ENCODE data around the gene DNAH8.

Gene DNAH8

DNA sequence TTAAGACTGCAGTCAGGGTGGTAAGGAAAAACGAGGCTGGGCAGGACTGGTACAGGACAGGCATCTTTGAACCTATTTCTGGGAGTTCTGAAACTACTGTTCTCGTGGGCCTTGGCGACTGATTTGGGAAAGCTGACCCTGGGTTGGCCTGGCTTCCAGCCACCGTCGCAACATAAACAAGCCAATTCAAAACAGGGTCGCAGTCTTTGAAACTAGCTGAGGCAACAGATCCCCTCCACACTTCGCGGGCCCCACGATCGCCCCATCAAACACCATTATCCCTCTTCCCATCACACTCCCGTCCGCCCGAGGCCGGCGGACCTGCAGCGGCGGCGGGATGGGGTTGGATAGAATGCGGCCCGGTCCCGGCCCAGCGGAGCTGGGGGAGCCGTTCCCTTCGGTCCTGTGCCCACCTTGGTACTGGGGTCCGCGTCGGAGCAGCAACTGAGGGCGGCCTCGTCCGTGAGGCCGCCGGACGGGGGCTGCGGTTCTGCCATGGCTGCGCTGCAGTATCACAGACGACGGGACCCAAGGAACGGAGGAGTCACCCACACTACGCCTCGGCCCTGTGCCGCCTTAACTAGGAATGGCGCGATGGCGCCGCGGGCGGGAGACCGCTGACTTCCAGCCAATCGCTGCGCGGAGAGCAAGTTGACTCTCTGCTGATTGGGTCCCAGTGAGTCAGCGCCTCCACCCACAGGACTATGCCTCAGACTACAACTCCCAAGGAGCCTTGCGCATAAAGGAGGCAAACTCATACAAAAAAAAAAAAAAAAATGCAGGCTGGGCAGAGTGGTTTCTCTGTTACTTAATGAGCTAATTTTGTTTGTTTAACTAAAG is 12.3 kb upstream of the DNAH8 start, which contains the start of gene GLO1:
TSS of gene GLO1 (minus strand) at position 588 of the 840 bp plus-strand sequence. CDS start at position 497, 91 bp downstream.
- Histone ChIP-seq H3K9me2 (replicated peaks; ENCODE audit: control insufficient read depth, low read length) (no peaks in the 10 kb centered on the region), H3F3A (ENCODE audit: control insufficient read depth, insufficient read depth) (no peaks in the 10 kb centered on the region), H3K4me1 (ENCODE audit: control insufficient read depth, low read length) (peaks cover 18% of the 10 kb centered on the region), H4K20me1 (ENCODE audit: control insufficient read depth, insufficient read depth, low read depth, low read length) (0 out of 2 replicates have a peak, but pooled peaks cover 3% of the 10 kb centered on the region), H3K4me2 (ENCODE audit: low read length) (peak within 1 kb of the TSS; percentile 92), H3K4me3 (ENCODE audit: low read length) (peak within 1 kb of the TSS; percentile 97), H3K36me3 (ENCODE audit: control insufficient read depth, low read length) (peaks cover 30% of the 10 kb centered on the region), H3K27me3 (ENCODE audit: control insufficient read depth, low read length) (no peaks in the 10 kb centered on the region), H3K27ac (ENCODE audit: low read depth, low read length) (peak within 1 kb of the TSS; percentile 45), H3K9me3 (ENCODE audit: control insufficient read depth, insufficient read depth, low read length) (peaks cover 9% of the 10 kb centered on the region), H3K79me2 (ENCODE audit: control insufficient read depth, low read length) (peaks cover 50% of the 10 kb centered on the region)
- TF ChIP-seq EZH2phosphoT487 (IDR thresholded peaks at IDR 0.05; ENCODE audit: borderline replicate concordance, low read length), result no peak
- TF ChIP-seq, protein P1, sequence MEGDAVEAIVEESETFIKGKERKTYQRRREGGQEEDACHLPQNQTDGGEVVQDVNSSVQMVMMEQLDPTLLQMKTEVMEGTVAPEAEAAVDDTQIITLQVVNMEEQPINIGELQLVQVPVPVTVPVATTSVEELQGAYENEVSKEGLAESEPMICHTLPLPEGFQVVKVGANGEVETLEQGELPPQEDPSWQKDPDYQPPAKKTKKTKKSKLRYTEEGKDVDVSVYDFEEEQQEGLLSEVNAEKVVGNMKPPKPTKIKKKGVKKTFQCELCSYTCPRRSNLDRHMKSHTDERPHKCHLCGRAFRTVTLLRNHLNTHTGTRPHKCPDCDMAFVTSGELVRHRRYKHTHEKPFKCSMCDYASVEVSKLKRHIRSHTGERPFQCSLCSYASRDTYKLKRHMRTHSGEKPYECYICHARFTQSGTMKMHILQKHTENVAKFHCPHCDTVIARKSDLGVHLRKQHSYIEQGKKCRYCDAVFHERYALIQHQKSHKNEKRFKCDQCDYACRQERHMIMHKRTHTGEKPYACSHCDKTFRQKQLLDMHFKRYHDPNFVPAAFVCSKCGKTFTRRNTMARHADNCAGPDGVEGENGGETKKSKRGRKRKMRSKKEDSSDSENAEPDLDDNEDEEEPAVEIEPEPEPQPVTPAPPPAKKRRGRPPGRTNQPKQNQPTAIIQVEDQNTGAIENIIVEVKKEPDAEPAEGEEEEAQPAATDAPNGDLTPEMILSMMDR (IDR thresholded peaks at IDR 0.05; ENCODE audit: low read depth, low read length, poor library complexity, severe bottlenecking), result no peak

DNA sequence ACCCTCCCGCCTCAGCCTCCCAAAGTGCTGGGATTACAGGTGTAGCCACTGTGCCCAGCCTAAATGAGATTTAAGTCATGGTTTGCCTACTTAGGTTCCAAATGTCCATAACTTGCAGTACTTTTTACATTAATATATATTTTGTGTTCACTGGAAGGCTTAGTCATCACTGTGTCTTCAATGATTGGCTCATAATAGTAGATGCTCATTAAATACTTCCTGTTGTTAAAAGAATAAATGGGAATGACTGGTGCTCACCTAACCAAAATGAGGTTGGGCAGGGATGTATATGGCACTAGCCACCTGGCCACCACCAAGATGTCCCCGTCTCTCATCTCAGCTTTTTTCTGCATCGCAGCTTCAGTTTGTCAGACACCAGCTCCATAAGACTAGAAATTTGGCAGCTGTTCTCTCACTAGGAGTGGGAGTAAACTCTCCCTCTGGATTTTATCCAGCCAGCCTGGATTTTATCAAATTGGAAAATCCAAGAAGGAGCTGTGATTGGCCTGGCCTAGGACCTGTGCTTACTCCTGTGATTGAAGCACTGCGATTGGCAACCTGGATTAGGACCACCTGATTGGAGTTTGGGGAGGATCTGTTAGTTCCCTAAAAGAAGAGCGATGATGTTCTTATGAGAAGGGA is 11.0 kb upstream of the DNAH8 start:
- H3K4me1 ChIP-seq (ENCODE audit: control insufficient read depth, low read length), result peaks cover 18% of the 10 kb centered on the region
- peaks cover 27% of the 10 kb centered on the region for H3K36me3 ChIP-seq (ENCODE audit: control insufficient read depth, low read length)
- no peak overlapping the region for H3K27ac ChIP-seq (ENCODE audit: low read depth, low read length)
- no peaks in the 10 kb centered on the region for H3K27me3 ChIP-seq (ENCODE audit: control insufficient read depth, low read length)
- no peaks in the 10 kb centered on the region for H3F3A ChIP-seq (ENCODE audit: control insufficient read depth, insufficient read depth)
- H3K79me2 ChIP-seq (ENCODE audit: control insufficient read depth, low read length), result peaks cover 38% of the 10 kb centered on the region
- no peak for TF ChIP-seq EZH2phosphoT487 (IDR thresholded peaks at IDR 0.05; ENCODE audit: borderline replicate concordance, low read length)
- TF ChIP-seq, protein P1 (IDR thresholded peaks at IDR 0.05; ENCODE audit: low read depth, low read length, poor library complexity, severe bottlenecking), result no peak
- H3K4me2 ChIP-seq (ENCODE audit: low read length), result no peak overlapping the region
- H3K9me3 ChIP-seq (ENCODE audit: control insufficient read depth, insufficient read depth, low read length), result peaks cover 9% of the 10 kb centered on the region
- H3K4me3 ChIP-seq (ENCODE audit: low read length), result no peak overlapping the region
- no peaks in the 10 kb centered on the region for H3K9me2 ChIP-seq (replicated peaks; ENCODE audit: control insufficient read depth, low read length)
- no peaks in the 10 kb centered on the region for H4K20me1 ChIP-seq (ENCODE audit: control insufficient read depth, insufficient read depth, low read depth, low read length)

GRCh38 chr6:38705924-38706323 is 9.2 kb upstream of the DNAH8 start:
- TF ChIP-seq, protein P1 (IDR thresholded peaks at IDR 0.05; ENCODE audit: low read depth, low read length, poor library complexity, severe bottlenecking), result no peak
- TF ChIP-seq EZH2phosphoT487 (IDR thresholded peaks at IDR 0.05; ENCODE audit: borderline replicate concordance, low read length), result no peak
- no peaks in the 10 kb centered on the region for H3K9me2 ChIP-seq (replicated peaks; ENCODE audit: control insufficient read depth, low read length)
- H3K9me3 ChIP-seq (ENCODE audit: control insufficient read depth, insufficient read depth, low read length), result peaks cover under 1% of the 10 kb centered on the region; the same call in 1 of the 2 replicates
- no peaks in the 10 kb centered on the region for H3K27me3 ChIP-seq (ENCODE audit: control insufficient read depth, low read length)
- H4K20me1 ChIP-seq (ENCODE audit: control insufficient read depth, insufficient read depth, low read depth, low read length), result no peaks in the 10 kb centered on the region
- peaks cover 16% of the 10 kb centered on the region for H3K36me3 ChIP-seq (ENCODE audit: control insufficient read depth, low read length)
- peaks cover 20% of the 10 kb centered on the region for H3K79me2 ChIP-seq (ENCODE audit: control insufficient read depth, low read length)
- no peak overlapping the region for H3K27ac ChIP-seq (ENCODE audit: low read depth, low read length)
- H3K4me1 ChIP-seq (ENCODE audit: control insufficient read depth, low read length), result peaks cover 11% of the 10 kb centered on the region
- H3K4me3 ChIP-seq (ENCODE audit: low read length), result no peak overlapping the region
- H3F3A ChIP-seq (ENCODE audit: control insufficient read depth, insufficient read depth), result no peaks in the 10 kb centered on the region
- H3K4me2 ChIP-seq (ENCODE audit: low read length), result no peak overlapping the region
